IMR-90 (cell line): ENCODE measurements around the gene SLC12A7. TPM values are rescaled to one million over a fixed set of nuclear protein-coding genes. Genes with fewer than 3 reads are reported as not detected.

Experiments used
- ATAC-seq: fragments of 200-7000 bp; cut with Tn5 transposase; 2 replicates; pipeline ENCODE4 v1.9.1; 2020; ENCODE audit warnings: low read depth, mild to moderate bottlenecking, moderate library complexity
- BruUV-seq: library from RNA; stranded (reverse); fragments of 400-500 nt; replicated peaks from 2 replicates; lab custom pipeline; 2021; lab: Mats Ljungman, UMichigan
- CTCF ChIA-PET: fragments of 300-600 bp; formaldehyde crosslinking; extraction: SDS; loops from one replicate; lab custom pipeline; 2021; ENCODE audit warnings: antibody characterized with exemption; lab: Yijun Ruan, JAX
- POLR2A ChIA-PET: fragments of 300-600 bp; sonication (Branson Sonifier 250); formaldehyde crosslinking; loops from one replicate; lab custom pipeline; 2022; ENCODE audit warnings: antibody characterized with exemption; ENCODE audit not compliant: unreplicated experiment; lab: Charles Lee
- DNase-seq: peaks from one replicate; pipeline ENCODE4 v3.0.0; 2013
- H2AFZ ChIP-seq: replicated peaks from 2 replicates; pipeline ENCODE3; 2013; ENCODE audit warnings: low read length, mild to moderate bottlenecking; ENCODE audit not compliant: poor library complexity
- H2AK5ac ChIP-seq: 2 replicates; pipeline ENCODE4 v1.6.1; 2013; ENCODE audit warnings: low read depth, low read length, inconsistent platforms
- H2AK9ac ChIP-seq: replicated peaks from 2 replicates; pipeline ENCODE3; 2013; ENCODE audit warnings: mild to moderate bottlenecking, low read depth, low read length, moderate library complexity; ENCODE audit not compliant: poor library complexity
- H2BK120ac ChIP-seq: 2 replicates; pipeline ENCODE4 v1.6.1; 2013; ENCODE audit warnings: low read depth, low read length, inconsistent platforms
- H2BK15ac ChIP-seq: 3 replicates; pipeline ENCODE4 v1.6.1; 2013; ENCODE audit warnings: low read depth, low read length, inconsistent platforms
- H2BK20ac ChIP-seq: 2 replicates; pipeline ENCODE4 v1.6.1; 2013; ENCODE audit warnings: low read depth, mild to moderate bottlenecking, inconsistent platforms, low read length, moderate library complexity
- H2BK5ac ChIP-seq: 2 replicates; pipeline ENCODE4 v1.6.1; 2013; ENCODE audit warnings: mild to moderate bottlenecking, low read depth, low read length, inconsistent platforms; ENCODE audit not compliant: poor library complexity, severe bottlenecking
- H3K14ac ChIP-seq: replicated peaks from 2 replicates; pipeline ENCODE4 v1.6.1; 2013; ENCODE audit warnings: low read depth, low read length, inconsistent platforms
- H3K18ac ChIP-seq: 2 replicates; pipeline ENCODE4 v1.6.1; 2013; ENCODE audit warnings: low read depth, low read length, control low read depth
- H3K23ac ChIP-seq: 2 replicates; pipeline ENCODE4 v1.6.1; 2013; ENCODE audit warnings: low read depth, low read length, inconsistent platforms
- H3K27ac ChIP-seq: 2 replicates; pipeline ENCODE4 v1.5.1; 2013; ENCODE audit warnings: mild to moderate bottlenecking, control low read depth, low read length; ENCODE audit not compliant: insufficient read depth
- H3K27me3 ChIP-seq: 2 replicates; pipeline ENCODE4 v1.6.1; 2013; ENCODE audit warnings: low read length; ENCODE audit not compliant: control insufficient read depth, insufficient read depth
- H3K36me3 ChIP-seq: 2 replicates; pipeline ENCODE4 v1.6.1; 2013; ENCODE audit warnings: low read length, mixed read lengths; ENCODE audit not compliant: control insufficient read depth, insufficient read depth
- H3K4ac ChIP-seq: 2 replicates; pipeline ENCODE4 v1.6.1; 2013; ENCODE audit warnings: low read depth, low read length, inconsistent platforms
- H3K4me1 ChIP-seq: 2 replicates; pipeline ENCODE4 v1.6.1; 2013; ENCODE audit warnings: low read length, mixed read lengths; ENCODE audit not compliant: control insufficient read depth, insufficient read depth
- H3K4me2 ChIP-seq: 2 replicates; pipeline ENCODE4 v1.6.1; 2013; ENCODE audit warnings: low read depth, mild to moderate bottlenecking, control low read depth, low read length, moderate library complexity
- H3K4me3 ChIP-seq: 2 replicates; pipeline ENCODE4 v1.5.1; 2013; ENCODE audit warnings: low read depth, mild to moderate bottlenecking, control low read depth, low read length, moderate library complexity; ENCODE audit not compliant: insufficient read depth
- H3K56ac ChIP-seq: 2 replicates; pipeline ENCODE4 v1.6.1; 2013; ENCODE audit warnings: low read length, inconsistent platforms; ENCODE audit not compliant: insufficient read depth; ENCODE audit errors: extremely low read depth
- H3K79me1 ChIP-seq, 2 experiments: 2 replicates each; pipeline ENCODE4 v1.6.1; 2013; ENCODE audit warnings: low read length in 2 of 2, inconsistent platforms in 1 of 2, low read depth in 1 of 2
- H3K9ac ChIP-seq: 2 replicates; pipeline ENCODE4 v1.6.1; 2013; ENCODE audit warnings: low read depth, low read length, control low read depth
- H3K9me1 ChIP-seq: 2 replicates; pipeline ENCODE4 v1.6.1; 2013; ENCODE audit warnings: low read length, inconsistent platforms; ENCODE audit not compliant: insufficient read depth
- H3K9me3 ChIP-seq: 2 replicates; pipeline ENCODE4 v1.6.1; 2013; ENCODE audit warnings: low read length; ENCODE audit not compliant: control insufficient read depth, insufficient read depth
- H4K20me1 ChIP-seq: 2 replicates; pipeline ENCODE4 v1.6.1; 2013; ENCODE audit warnings: low read length, inconsistent platforms; ENCODE audit not compliant: insufficient read depth
- H4K5ac ChIP-seq: 2 replicates; pipeline ENCODE4 v1.6.1; 2013; ENCODE audit warnings: mild to moderate bottlenecking, low read depth, low read length, control low read depth
- H4K8ac ChIP-seq, 2 experiments: 2 replicates each; pipeline ENCODE4 v1.6.1; 2013; ENCODE audit warnings: low read depth in 2 of 2, low read length in 2 of 2, control low read depth in 1 of 2, inconsistent platforms in 1 of 2
- H4K91ac ChIP-seq: 2 replicates; pipeline ENCODE4 v1.6.1; 2013; ENCODE audit warnings: low read depth, low read length, inconsistent platforms; ENCODE audit not compliant: insufficient read depth
- BHLHE40 ChIP-seq: fragments of 150-350 bp; IDR thresholded peaks from 2 replicates; pipeline ENCODE4 v1.6.1; 2016; ENCODE audit warnings: mild to moderate bottlenecking, low read depth, low read length
- CEBPB ChIP-seq: IDR thresholded peaks from 2 replicates; pipeline ENCODE4 v1.6.1; 2012; ENCODE audit warnings: low read depth, low read length, improper control_type of control experiment
- CHD1 ChIP-seq: IDR thresholded peaks from 2 replicates; pipeline ENCODE4 v1.6.1; 2012; ENCODE audit warnings: low read depth, low read length, improper control_type of control experiment
- FOS ChIP-seq: fragments of 150-350 bp; IDR thresholded peaks from 2 replicates; pipeline ENCODE4 v1.6.1; 2016; ENCODE audit warnings: low read depth, low read length
- MAZ ChIP-seq: IDR thresholded peaks from 2 replicates; pipeline ENCODE4 v1.6.1; 2012; ENCODE audit warnings: low read depth, mild to moderate bottlenecking, low read length, improper control_type of control experiment, moderate library complexity, borderline replicate concordance
- NFE2L2 ChIP-seq: fragments of 150-350 bp; IDR thresholded peaks from 2 replicates; pipeline ENCODE4 v1.6.1; 2016; ENCODE audit warnings: low read depth, mild to moderate bottlenecking, low read length
- POLR2A ChIP-seq: IDR thresholded peaks from 2 replicates; pipeline ENCODE4 v1.6.1; 2012; ENCODE audit warnings: mild to moderate bottlenecking, low read depth, low read length
- RCOR1 ChIP-seq: IDR thresholded peaks from 2 replicates; pipeline ENCODE4 v1.6.1; 2012; ENCODE audit warnings: mild to moderate bottlenecking, low read length, improper control_type of control experiment; ENCODE audit not compliant: insufficient replicate concordance
- WGBS, 2 experiments: methylation state at CpG; one replicate each; pipeline versions ENCODE4 v1.1.5 to v1.1.7; 2013; ENCODE audit warnings: missing lambda C conversion rate in 2 of 2; ENCODE audit not compliant: insufficient read length in 1 of 2; ENCODE audit errors: extremely low coverage in 2 of 2; 5-methylcytosine and 5-hydroxymethylcytosine counted together
- dilution Hi-C: fragments of 300-500 bp; cut with HindIII; formaldehyde crosslinking; loops from one replicate; pipeline ENCODE4 v1.14.3; 2018; ENCODE audit warnings: low sequenced_read_pairs; ENCODE audit not compliant: unreplicated experiment
- in situ Hi-C: fragments of 300-500 bp; cut with MboI; formaldehyde crosslinking; loops from 3 replicates; pipeline ENCODE4 v1.14.3; 2019; ENCODE audit warnings: low sequenced_read_pairs, inconsistent platforms, mixed read lengths
- intact Hi-C: fragments of 100-400 bp; cut with micrococcal nuclease; formaldehyde crosslinking; loops from 2 replicates; pipeline ENCODE4 v1.10.0; 2022
- polyA plus RNA-seq, 3 experiments: library from polyadenylated mRNA; depleted of rRNA; stranded (reverse); fragments of >200 nt; gene quantifications; 2 replicates each; pipeline ENCODE4 v1.2.3, GENCODE V29; 2012; ENCODE audit warnings: low replicate concordance in 1 of 3
- total RNA-seq: library from RNA; depleted of rRNA; stranded (reverse); fragments of >200 nt; gene quantifications from 2 replicates; pipeline ENCODE4 v1.2.3, GENCODE V29; 2012
- TF ChIP-seq, protein P1 (sequence below): fragments of 150-350 bp; IDR thresholded peaks from 2 replicates; pipeline ENCODE4 v1.6.1; 2016; ENCODE audit warnings: low read depth, mild to moderate bottlenecking, low read length, moderate library complexity, borderline replicate concordance

The SLC12A7 gene
- total and polyA plus RNA-seq, 2 of the 4 experiments (the other 2 are of a cell fraction): 3.0 to 6.1 TPM

DNA sequence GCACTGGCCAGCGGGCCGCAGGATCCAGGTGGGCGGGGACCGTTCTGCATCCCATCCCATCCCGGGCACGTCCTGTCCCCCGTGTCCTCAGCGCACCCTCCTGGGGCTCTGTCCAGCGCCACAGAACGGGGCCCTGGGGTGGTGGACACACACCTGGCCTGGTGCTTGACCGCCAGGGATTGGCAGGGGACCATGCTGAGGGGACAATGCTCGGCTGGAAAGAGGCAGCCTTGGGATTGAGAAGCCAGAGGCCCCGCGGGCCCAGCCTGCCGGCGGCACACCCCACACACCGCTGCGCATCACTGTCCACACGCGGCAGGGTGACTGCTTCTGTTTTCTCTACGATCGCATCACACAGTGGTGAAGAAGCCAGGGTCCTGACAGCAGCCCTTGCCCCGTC is 33.0 kb downstream of the SLC12A7 start:
- no peaks in the 10 kb centered on the region for H3K9me3 ChIP-seq
- ChIA-PET POLR2A (no interaction called here), CTCF (no interaction called here)
- no peak for TF ChIP-seq NFE2L2
- TF ChIP-seq BHLHE40: no peak
- TF ChIP-seq CEBPB: no peak
- TF ChIP-seq POLR2A: no peak
- TF ChIP-seq, protein P1, sequence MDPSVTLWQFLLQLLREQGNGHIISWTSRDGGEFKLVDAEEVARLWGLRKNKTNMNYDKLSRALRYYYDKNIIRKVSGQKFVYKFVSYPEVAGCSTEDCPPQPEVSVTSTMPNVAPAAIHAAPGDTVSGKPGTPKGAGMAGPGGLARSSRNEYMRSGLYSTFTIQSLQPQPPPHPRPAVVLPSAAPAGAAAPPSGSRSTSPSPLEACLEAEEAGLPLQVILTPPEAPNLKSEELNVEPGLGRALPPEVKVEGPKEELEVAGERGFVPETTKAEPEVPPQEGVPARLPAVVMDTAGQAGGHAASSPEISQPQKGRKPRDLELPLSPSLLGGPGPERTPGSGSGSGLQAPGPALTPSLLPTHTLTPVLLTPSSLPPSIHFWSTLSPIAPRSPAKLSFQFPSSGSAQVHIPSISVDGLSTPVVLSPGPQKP: no peak
- TF ChIP-seq FOS: no peak
- no peak for TF ChIP-seq MAZ
- no peak for TF ChIP-seq CHD1
- TF ChIP-seq RCOR1: no peak
- WGBS, 2 experiments: 98% methylated on average over 18 of the region's 23 CpGs; no CpG with 5 or more reads in 1 of the 2 experiments
- no peak overlapping the region for H2AK5ac ChIP-seq
- H3K9me1 ChIP-seq: no peaks in the 10 kb centered on the region; the same call in 1 of the 2 replicates
- peaks cover 19% of the 10 kb centered on the region; the same call in 1 of the 2 replicates for H3K36me3 ChIP-seq
- intact Hi-C loops: no loop called here
- no peak overlapping the region for H3K27ac ChIP-seq
- no peak overlapping the region for H2BK120ac ChIP-seq
- H2BK15ac ChIP-seq: no peak overlapping the region
- H3K4ac ChIP-seq: no peak overlapping the region
- no TSS peak for BruUV-seq
- no peak overlapping the region for H3K4me2 ChIP-seq
- dilution Hi-C loops: no loop called here
- H3K4me1 ChIP-seq: no peaks in the 10 kb centered on the region
- ATAC-seq: no peak
- H4K8ac ChIP-seq: no peak overlapping the region
- H3K18ac ChIP-seq: no peak overlapping the region
- no peak for DNase-seq
- H4K5ac ChIP-seq: no peak overlapping the region
- H4K91ac ChIP-seq: no peak overlapping the region
- H2BK5ac ChIP-seq: no peak overlapping the region
- in situ Hi-C loops: no loop called here
- no peaks in the 10 kb centered on the region for H3K27me3 ChIP-seq
- no peak overlapping the region for H2AFZ ChIP-seq
- no peak overlapping the region for H3K4me3 ChIP-seq
- H3K79me1 ChIP-seq: no peaks in the 10 kb centered on the region
- no peak overlapping the region for H2AK9ac ChIP-seq
- no peak overlapping the region for H3K23ac ChIP-seq
- no peaks in the 10 kb centered on the region; the same call in 1 of the 2 replicates for H4K20me1 ChIP-seq
- H3K9ac ChIP-seq: no peak overlapping the region
- H2BK20ac ChIP-seq: no peak overlapping the region
- no peak overlapping the region for H3K14ac ChIP-seq
- no peak overlapping the region for H3K56ac ChIP-seq
